Measurements from ENCODE around the gene KIZ.
"Not testable (repeated sequence)": the region's sequence is repeated elsewhere in the genome, so short reads cannot be mapped to it uniquely, and the experiment has no call there.

KIZ gene

GRCh38 chr20:21241406-21241805, 115.5 kb downstream of the KIZ start:
- no peak for DNase-seq (ENCODE audit: low spot score)
- TF ChIP-seq, protein P1, sequence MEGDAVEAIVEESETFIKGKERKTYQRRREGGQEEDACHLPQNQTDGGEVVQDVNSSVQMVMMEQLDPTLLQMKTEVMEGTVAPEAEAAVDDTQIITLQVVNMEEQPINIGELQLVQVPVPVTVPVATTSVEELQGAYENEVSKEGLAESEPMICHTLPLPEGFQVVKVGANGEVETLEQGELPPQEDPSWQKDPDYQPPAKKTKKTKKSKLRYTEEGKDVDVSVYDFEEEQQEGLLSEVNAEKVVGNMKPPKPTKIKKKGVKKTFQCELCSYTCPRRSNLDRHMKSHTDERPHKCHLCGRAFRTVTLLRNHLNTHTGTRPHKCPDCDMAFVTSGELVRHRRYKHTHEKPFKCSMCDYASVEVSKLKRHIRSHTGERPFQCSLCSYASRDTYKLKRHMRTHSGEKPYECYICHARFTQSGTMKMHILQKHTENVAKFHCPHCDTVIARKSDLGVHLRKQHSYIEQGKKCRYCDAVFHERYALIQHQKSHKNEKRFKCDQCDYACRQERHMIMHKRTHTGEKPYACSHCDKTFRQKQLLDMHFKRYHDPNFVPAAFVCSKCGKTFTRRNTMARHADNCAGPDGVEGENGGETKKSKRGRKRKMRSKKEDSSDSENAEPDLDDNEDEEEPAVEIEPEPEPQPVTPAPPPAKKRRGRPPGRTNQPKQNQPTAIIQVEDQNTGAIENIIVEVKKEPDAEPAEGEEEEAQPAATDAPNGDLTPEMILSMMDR (IDR thresholded peaks at IDR 0.05): no peak
- Histone ChIP-seq H3K27ac (no peak overlapping the region), H3K4me3 (no peak overlapping the region)

DNA sequence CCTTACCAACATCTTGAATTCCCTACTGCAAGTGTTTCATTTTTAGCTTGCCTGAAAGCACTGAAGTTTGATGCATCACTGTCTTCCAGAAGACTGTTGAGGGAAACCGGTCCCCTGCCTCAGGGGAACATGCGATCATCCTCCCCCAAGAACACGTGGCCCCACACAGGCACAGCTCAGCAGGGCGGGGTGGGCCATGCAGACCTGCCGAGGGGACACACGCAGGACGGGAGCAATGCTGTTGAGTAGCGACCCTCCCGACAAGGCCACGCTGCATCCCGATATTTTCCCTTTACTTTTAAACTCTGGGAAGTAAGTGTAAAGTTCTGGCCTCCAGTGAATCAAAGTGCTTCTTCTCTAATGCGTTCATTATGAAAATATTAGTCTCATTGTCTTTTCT, 117.9 kb downstream of the KIZ start:
- no peak overlapping the region for H3K27ac ChIP-seq
- no peak for DNase-seq (ENCODE audit: low spot score)
- TF ChIP-seq, protein P1 (IDR thresholded peaks at IDR 0.05): no peak
- H3K4me3 ChIP-seq: no peak overlapping the region

DNA sequence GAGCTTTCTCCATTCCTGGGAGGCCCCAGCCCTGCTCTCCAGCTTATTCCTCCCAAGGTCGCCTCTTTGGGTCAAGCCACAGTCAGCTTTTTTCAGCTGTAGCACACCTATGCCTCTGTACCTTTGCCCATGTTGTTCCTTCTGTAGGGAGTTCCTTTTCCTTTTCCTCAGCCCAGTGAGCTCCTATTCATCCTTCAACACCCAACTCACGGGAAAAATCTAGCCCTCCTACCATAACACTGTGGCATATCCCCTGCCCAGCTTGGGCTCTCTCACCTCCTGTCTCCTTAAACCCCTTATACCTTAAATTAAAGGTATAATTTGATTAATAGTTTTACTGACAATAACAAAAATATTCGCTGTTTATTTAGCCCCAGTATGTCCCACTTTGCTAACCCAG, 118.9 kb downstream of the KIZ start:
- no peak for DNase-seq (ENCODE audit: low spot score)
- H3K4me3 ChIP-seq: no peak overlapping the region
- no peak overlapping the region for H3K27ac ChIP-seq
- TF ChIP-seq, protein P1 (IDR thresholded peaks at IDR 0.05): no peak

DNA sequence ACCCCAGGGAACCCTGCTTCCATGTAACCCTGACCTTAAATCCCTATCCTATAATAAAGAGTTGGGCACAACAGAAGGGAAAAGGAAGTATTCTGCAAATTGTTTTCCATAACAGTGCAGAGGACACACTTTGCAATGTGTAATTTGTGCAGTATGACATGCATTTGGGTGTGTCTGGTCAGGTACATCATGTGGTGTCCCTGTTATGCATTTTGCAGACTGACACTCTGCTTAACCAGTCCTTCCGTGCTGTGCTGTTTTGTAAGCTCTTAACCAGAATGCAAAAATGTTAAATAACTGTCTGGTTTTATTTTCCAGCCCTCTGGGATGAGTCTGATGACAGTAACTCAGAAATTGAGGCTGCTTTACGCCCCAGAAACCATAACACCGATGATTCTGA, 120.3 kb downstream of the KIZ start:
- DNase-seq (ENCODE audit: low spot score): no peak
- H3K27ac ChIP-seq: no peak overlapping the region
- no peak overlapping the region for H3K4me3 ChIP-seq
- TF ChIP-seq, protein P1 (IDR thresholded peaks at IDR 0.05): no peak

- H3K27ac ChIP-seq, H3K4me3 ChIP-seq: not testable (repeated sequence)
Observed at GRCh38 chr20:21247603-21248095, 121.8 kb downstream of the KIZ start.

GRCh38 chr20:21251278-21251677, 125.4 kb downstream of the KIZ start:
- no peak overlapping the region for H3K4me3 ChIP-seq
- TF ChIP-seq, protein P1 (IDR thresholded peaks at IDR 0.05): no peak

More at GRCh38 chr20:21247603-21248095, 121.8 kb downstream of the KIZ start:
- DNase-seq (ENCODE audit: low spot score): not testable (repeated sequence)

GRCh38 chr20:21257192-21257591, 131.3 kb downstream of the KIZ start:
- Histone ChIP-seq H3K4me3 (no peak overlapping the region), H3K27ac (no peak overlapping the region)
- TF ChIP-seq, protein P1 (IDR thresholded peaks at IDR 0.05): no peak
- no peak for DNase-seq (ENCODE audit: low spot score)

More at GRCh38 chr20:21251278-21251677, 125.4 kb downstream of the KIZ start:
- no peak overlapping the region for H3K27ac ChIP-seq
- DNase-seq (ENCODE audit: low spot score): no peak

GRCh38 chr20:21258411-21258810, 132.5 kb downstream of the KIZ start:
- no peak overlapping the region for H3K4me3 ChIP-seq
- TF ChIP-seq, protein P1 (IDR thresholded peaks at IDR 0.05): no peak
- DNase-seq (ENCODE audit: low spot score): no peak
- H3K27ac ChIP-seq: no peak overlapping the region
